Measurements from ENCODE around the gene FZR1.

Gene FZR1

GRCh38 chr19:3471954-3472655 lies 34.0 kb upstream of the FZR1 start:
- ChIA-PET CTCF (interaction anchor here (0.6 to 0.9 kb wide), 5 partner anchors 11 to 43 kb away, joined by 3 to 5 read pairs (median 3); no protein-coding TSS in a partner anchor), POLR2A (ENCODE audit: low non-redundant PET) (no interaction called here)
- peak; percentile 33 for DNase-seq (ENCODE audit: low spot score)
- no peak overlapping the region for H3K27ac ChIP-seq
- TF ChIP-seq, protein P1, sequence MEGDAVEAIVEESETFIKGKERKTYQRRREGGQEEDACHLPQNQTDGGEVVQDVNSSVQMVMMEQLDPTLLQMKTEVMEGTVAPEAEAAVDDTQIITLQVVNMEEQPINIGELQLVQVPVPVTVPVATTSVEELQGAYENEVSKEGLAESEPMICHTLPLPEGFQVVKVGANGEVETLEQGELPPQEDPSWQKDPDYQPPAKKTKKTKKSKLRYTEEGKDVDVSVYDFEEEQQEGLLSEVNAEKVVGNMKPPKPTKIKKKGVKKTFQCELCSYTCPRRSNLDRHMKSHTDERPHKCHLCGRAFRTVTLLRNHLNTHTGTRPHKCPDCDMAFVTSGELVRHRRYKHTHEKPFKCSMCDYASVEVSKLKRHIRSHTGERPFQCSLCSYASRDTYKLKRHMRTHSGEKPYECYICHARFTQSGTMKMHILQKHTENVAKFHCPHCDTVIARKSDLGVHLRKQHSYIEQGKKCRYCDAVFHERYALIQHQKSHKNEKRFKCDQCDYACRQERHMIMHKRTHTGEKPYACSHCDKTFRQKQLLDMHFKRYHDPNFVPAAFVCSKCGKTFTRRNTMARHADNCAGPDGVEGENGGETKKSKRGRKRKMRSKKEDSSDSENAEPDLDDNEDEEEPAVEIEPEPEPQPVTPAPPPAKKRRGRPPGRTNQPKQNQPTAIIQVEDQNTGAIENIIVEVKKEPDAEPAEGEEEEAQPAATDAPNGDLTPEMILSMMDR (conservative IDR thresholded peaks at IDR 0.05; ENCODE audit: low read depth) = peak; percentile 86

DNA sequence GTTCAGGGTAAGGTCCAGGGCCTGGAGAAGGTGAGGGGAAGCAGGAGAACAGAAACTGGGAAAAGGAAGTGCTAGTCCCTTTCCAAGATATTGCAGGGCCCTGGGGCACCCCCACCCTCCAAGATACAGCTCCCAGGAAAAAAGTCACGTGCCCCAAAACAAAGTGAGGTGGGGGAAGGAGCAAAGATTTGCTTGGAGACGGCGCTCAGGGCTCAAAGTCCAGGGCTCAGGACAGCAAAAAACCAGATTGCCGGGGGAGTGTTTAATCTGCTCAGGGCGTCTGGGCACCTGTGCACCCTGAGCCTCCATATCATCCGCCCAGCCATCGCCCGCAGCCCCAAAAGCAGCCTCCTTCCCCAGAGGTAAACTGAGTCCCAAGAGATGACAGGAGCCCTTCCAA lies 32.1 kb upstream of the FZR1 start:
- no peak overlapping the region for H3K27ac ChIP-seq
- no peak for DNase-seq (ENCODE audit: low spot score)
- CTCF ChIA-PET = no interaction called here
- TF ChIP-seq, protein P1 (conservative IDR thresholded peaks at IDR 0.05; ENCODE audit: low read depth) = no peak
- POLR2A ChIA-PET (ENCODE audit: low non-redundant PET) = no interaction called here

DNA sequence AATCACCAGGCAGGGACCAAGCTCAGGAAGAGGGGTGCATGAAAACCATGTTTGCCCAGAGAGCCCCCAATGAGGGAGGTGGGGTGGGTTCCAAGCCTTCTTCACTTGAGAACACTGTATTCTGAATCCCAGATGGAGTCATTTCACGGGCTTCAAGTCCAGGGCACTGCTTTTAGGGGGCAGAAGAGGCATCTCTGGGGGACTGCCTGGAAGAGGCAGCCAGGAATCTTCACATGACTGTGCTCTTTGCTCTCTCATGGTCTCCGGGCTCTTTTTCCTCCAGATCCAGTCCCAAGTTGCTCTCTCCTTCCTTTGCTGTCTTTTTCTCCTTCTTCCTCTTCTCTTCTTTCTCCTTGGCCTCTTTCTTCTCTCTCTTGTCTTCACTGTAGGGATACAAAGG lies 31.5 kb upstream of the FZR1 start:
- CTCF ChIA-PET = no interaction called here

GRCh38 chr19:3475449-3475848 lies 30.7 kb upstream of the FZR1 start:
- ChIA-PET POLR2A (ENCODE audit: low non-redundant PET) (no interaction called here), CTCF (no interaction called here)
- DNase-seq (ENCODE audit: low spot score) = no peak
- no peak overlapping the region for H3K27ac ChIP-seq
- TF ChIP-seq, protein P1 (conservative IDR thresholded peaks at IDR 0.05; ENCODE audit: low read depth) = no peak

More for the DNA sequence above, 31.5 kb upstream of the FZR1 start:
- TF ChIP-seq, protein P1 (conservative IDR thresholded peaks at IDR 0.05; ENCODE audit: low read depth) = no peak
- no peak overlapping the region for H3K27ac ChIP-seq
- POLR2A ChIA-PET (ENCODE audit: low non-redundant PET) = no interaction called here
- no peak for DNase-seq (ENCODE audit: low spot score)

- ChIA-PET POLR2A (ENCODE audit: low non-redundant PET) (no interaction called here), CTCF (no interaction called here)
- TF ChIP-seq, protein P1 (conservative IDR thresholded peaks at IDR 0.05; ENCODE audit: low read depth) = no peak
- no peak overlapping the region for H3K27ac ChIP-seq
- no peak for DNase-seq (ENCODE audit: low spot score)
Observed at GRCh38 chr19:3476830-3477229, 29.3 kb upstream of the FZR1 start.

GRCh38 chr19:3477506-3477905 lies 28.6 kb upstream of the FZR1 start:
- ChIA-PET CTCF (no interaction called here), POLR2A (ENCODE audit: low non-redundant PET) (no interaction called here)
- TF ChIP-seq, protein P1 (conservative IDR thresholded peaks at IDR 0.05; ENCODE audit: low read depth) = no peak
- no peak for DNase-seq (ENCODE audit: low spot score)
- no peak overlapping the region for H3K27ac ChIP-seq

Data from RWPE1 (cell line).